K562 (cell line): ENCODE results near the gene KRT38. TPM values are rescaled to one million over a fixed set of nuclear protein-coding genes. Genes with fewer than 3 reads are reported as not detected.

Experiments
- ATAC-seq: fragments of 200-7000 bp; cut with Tn5 transposase; 3 replicates; pipeline ENCODE4 v1.9.1; 2020; ENCODE audit warnings: moderate library complexity
- BruUV-seq: library from RNA; stranded (reverse); fragments of 400-500 nt; replicated peaks from 2 replicates; lab custom pipeline; 2021; lab: Mats Ljungman, UMichigan
- CTCF ChIA-PET: fragments of 300-600 bp; formaldehyde crosslinking; extraction: SDS; loops from one replicate; lab custom pipeline; 2021; ENCODE audit warnings: low intra/inter-chr PET ratio; lab: Yijun Ruan, JAX
- POLR2A ChIA-PET: fragments of 300-600, 350-650 bp; sonication (Branson Sonifier 250); formaldehyde crosslinking; extraction: SDS; loops from one replicate; lab custom pipeline; 2021; ENCODE audit warnings: antibody characterized with exemption, inconsistent platforms; lab: Yijun Ruan, JAX
- DNase-seq, 4 experiments: peaks; one replicate each; pipeline versions ENCODE4 v3.0.0 to v3.0.0-alpha.2; 2011 to 2018; ENCODE audit warnings: low spot score in 3 of 4, mixed read lengths in 3 of 4; ENCODE audit errors: extremely low read depth in 1 of 4
- FAIRE-seq: peaks from 2 replicates; lab custom pipeline; 2011; peaks lifted over from hg19 to GRCh38; lab: Jason Lieb, UNC
- H2AFZ ChIP-seq: 2 replicates; pipeline ENCODE4 v1.6.0; 2011; ENCODE audit warnings: low read depth, low read length, control low read depth, inconsistent platforms
- H3K27ac ChIP-seq: fragments of 200-600 bp; 3 replicates; pipeline ENCODE4 v1.8.0; 2011; ENCODE audit warnings: low read depth, mild to moderate bottlenecking, control low read depth, inconsistent platforms, low read length, moderate library complexity, mixed read lengths; ENCODE audit errors: extremely low read depth
- H3K27me3 ChIP-seq, 2 experiments: fragments of 300-600 bp in 1 of 2; 2 replicates in 1 of 2; 3 replicates in 1 of 2; pipeline versions ENCODE4 v1.6.0 to v1.8.0; 2011; ENCODE audit warnings: inconsistent platforms in 2 of 2, low read length in 2 of 2, mild to moderate bottlenecking in 1 of 2, mixed read lengths in 1 of 2, moderate library complexity in 1 of 2; ENCODE audit not compliant: control insufficient read depth in 2 of 2, insufficient read depth in 2 of 2
- H3K36me3 ChIP-seq: fragments of 300-600 bp; 3 replicates; pipeline ENCODE4 v1.8.0; 2011; ENCODE audit warnings: mild to moderate bottlenecking, low read length, inconsistent platforms; ENCODE audit not compliant: control insufficient read depth, insufficient read depth
- H3K4me1 ChIP-seq, 2 experiments: fragments of 200-600 bp in 1 of 2; replicated peaks in 1 of 2; 2 replicates in 1 of 2; 3 replicates in 1 of 2; pipeline versions ENCODE4 v1.5.1 to v1.8.0; 2011; ENCODE audit warnings: inconsistent platforms in 2 of 2, low read length in 2 of 2, mild to moderate bottlenecking in 1 of 2, mixed read lengths in 1 of 2, moderate library complexity in 1 of 2; ENCODE audit not compliant: control insufficient read depth in 2 of 2, insufficient read depth in 2 of 2
- H3K4me2 ChIP-seq: 2 replicates; pipeline ENCODE4 v1.6.1; 2011; ENCODE audit warnings: low read length, control low read depth, inconsistent platforms, mixed read lengths; ENCODE audit not compliant: insufficient read depth
- H3K4me3 ChIP-seq: fragments of 200-600 bp; sonication (generic), shearing (Covaris generic); 2 replicates; pipeline ENCODE4 v1.5.1; 2016; ENCODE audit warnings: control low read depth, inconsistent platforms
- H3K79me2 ChIP-seq: fragments of 200-600 bp; 3 replicates; pipeline ENCODE4 v1.8.0; 2011; ENCODE audit warnings: low read length, inconsistent platforms; ENCODE audit not compliant: control insufficient read depth, insufficient read depth
- H3K9ac ChIP-seq, 2 experiments: 2 replicates each; pipeline versions ENCODE4 v1.6.0 to v1.6.1; 2011; ENCODE audit warnings: low read depth in 2 of 2, low read length in 2 of 2, control low read depth in 1 of 2, inconsistent platforms in 1 of 2, mild to moderate bottlenecking in 1 of 2, mixed read lengths in 1 of 2; ENCODE audit not compliant: insufficient read depth in 1 of 2
- H3K9me1 ChIP-seq: one replicate; pipeline ENCODE4 v1.6.0; 2011; ENCODE audit warnings: inconsistent platforms, mild to moderate bottlenecking, low read length, moderate library complexity; ENCODE audit not compliant: control insufficient read depth, insufficient read depth
- H3K9me3 ChIP-seq: replicated peaks from 2 replicates; pipeline ENCODE4 v1.5.1; 2011; ENCODE audit warnings: low read depth, low read length, inconsistent platforms; ENCODE audit not compliant: control insufficient read depth, insufficient read depth
- H4K20me1 ChIP-seq: replicated peaks from 2 replicates; pipeline ENCODE4 v1.6.1; 2011; ENCODE audit warnings: low read length, inconsistent platforms, mixed read lengths; ENCODE audit not compliant: control insufficient read depth, insufficient read depth
- CBX5 ChIP-seq: IDR thresholded peaks from 2 replicates; pipeline ENCODE4 v1.6.1; 2014; ENCODE audit warnings: low read depth, borderline replicate concordance
- CLOCK ChIP-seq: fragments of 250-450 bp; sonication (Bioruptor Pico); IDR thresholded peaks from 2 replicates; pipeline ENCODE4 v1.4.0; 2020; ENCODE audit warnings: mild to moderate bottlenecking, moderate library complexity, borderline replicate concordance
- E2F1 ChIP-seq: sonication (generic); formaldehyde crosslinking; IDR thresholded peaks from 2 replicates; pipeline ENCODE4 v1.8.1; 2023; ENCODE audit warnings: mild to moderate bottlenecking, missing genetic modification reagents, moderate library complexity
- GTF2A2 ChIP-seq: IDR thresholded peaks from 2 replicates; pipeline ENCODE4 v1.6.1; 2016; ENCODE audit warnings: mild to moderate bottlenecking, missing genetic modification characterization, missing compliant biosample characterization
- KLF13 ChIP-seq: fragments of 450-650 bp; IDR thresholded peaks from 2 replicates; pipeline ENCODE4 v1.6.1; 2016; ENCODE audit warnings: missing genetic modification characterization, low read depth, mild to moderate bottlenecking, missing compliant biosample characterization, moderate library complexity, borderline replicate concordance
- POLR2B ChIP-seq: fragments of 450-650 bp; IDR thresholded peaks from 2 replicates; pipeline ENCODE4 v1.6.1; 2018; ENCODE audit warnings: low read depth; ENCODE audit not compliant: partially characterized antibody
- RAD51 ChIP-seq: fragments of 450-650 bp; IDR thresholded peaks from 2 replicates; pipeline ENCODE4 v1.7.1; 2016; ENCODE audit warnings: low read depth, mild to moderate bottlenecking, borderline replicate concordance
- RBFOX2 ChIP-seq: fragments of 200-400 bp; formaldehyde crosslinking; IDR thresholded peaks from 2 replicates; pipeline ENCODE4 v1.6.1; 2017; ENCODE audit warnings: low read depth, mild to moderate bottlenecking, low read length, moderate library complexity
- SMAD1 ChIP-seq: fragments of 150-350 bp; IDR thresholded peaks from 2 replicates; pipeline ENCODE4 v1.6.1; 2014; ENCODE audit warnings: low read length, low read depth; ENCODE audit not compliant: partially characterized antibody
- THRA ChIP-seq: fragments of 450-650 bp; IDR thresholded peaks from 2 replicates; pipeline ENCODE4 v1.6.1; 2017; ENCODE audit warnings: mild to moderate bottlenecking, moderate library complexity
- THRB ChIP-seq: fragments of 450-650 bp; formaldehyde crosslinking; conservative IDR thresholded peaks from 2 replicates; pipeline ENCODE4 v1.4.0; 2022; ENCODE audit warnings: mild to moderate bottlenecking, missing genetic modification characterization
- WGBS: fragments of 100-300 bp; shearing (Covaris generic); methylation state at CpG from one replicate; pipeline ENCODE4 v1.1.6; 2016; ENCODE audit warnings: low coverage, mixed read lengths; ENCODE audit not compliant: insufficient coverage; ENCODE audit errors: missing lambda C conversion rate; 5-methylcytosine and 5-hydroxymethylcytosine counted together
- in situ Hi-C: fragments of 300-500 bp; cut with MboI; formaldehyde crosslinking; loops from 4 replicates; pipeline ENCODE4 v1.15.0; 2018; ENCODE audit warnings: inconsistent platforms, mixed read lengths
- intact Hi-C: fragments of 100-400 bp; cut with micrococcal nuclease; formaldehyde crosslinking; loops from 2 replicates; pipeline ENCODE4 v1.14.2; 2022
- polyA plus RNA-seq, 8 experiments: library from polyadenylated mRNA; depleted of rRNA in 4 of 8; stranded (reverse) in 5 of 8; unstranded in 3 of 8; fragments of >200 nt; fragmentation: Nextera tagmentation in 2 of 8; fragmentation: Illumina TruSeq in 1 of 8; extraction: Ambion mirVana in 2 of 8; extraction: Trizol in 1 of 8; gene quantifications; 2 replicates each; pipeline versions ENCODE4 v1.2.1 to v1.2.3, GENCODE V29; 2011 to 2014; ENCODE audit warnings: inconsistent platforms in 1 of 8, missing spikeins in 1 of 8
- total RNA-seq, 7 experiments: library from RNA; depleted of rRNA in 6 of 7; stranded (reverse); fragments of >200 nt in 6 of 7; fragmentation: Illumina TruSeq in 2 of 7; extraction: Trizol in 2 of 7; gene quantifications; 2 replicates each; pipeline versions ENCODE4 v1.2.1 to v1.2.3, GENCODE V29; 2011 to 2021; ENCODE audit warnings: low replicate concordance in 1 of 7

Gene KRT38
- total and polyA plus RNA-seq, 9 of the 15 experiments (the other 6 are each of a cell fraction or from before 2014, with no cell fraction given): not detected

- TF ChIP-seq CBX5: no peak
- no peak for TF ChIP-seq KLF13 (tag)
- no peak for TF ChIP-seq GTF2A2 (tag)
- TF ChIP-seq POLR2B: no peak
- TF ChIP-seq RBFOX2: no peak
Observed at GRCh38 chr17:41434415-41434814, 6.4 kb downstream of the KRT38 start (continued).

- Histone ChIP-seq H3K4me2 (no peak overlapping the region), H3K79me2 (no peaks in the 10 kb centered on the region), H3K27ac (no peak overlapping the region), H3K9me1 (no peaks in the 10 kb centered on the region), H3K36me3 (no peaks in the 10 kb centered on the region), H4K20me1 (no peaks in the 10 kb centered on the region), H2AFZ (no peak overlapping the region), H3K4me1 (no peaks in the 10 kb centered on the region), H3K27me3 (peaks cover 2 to 32% of the 10 kb centered on the region in 2 experiments; a peak in 3 of 5 replicates), H3K4me3 (no peak overlapping the region), H3K9me3 (no peaks in the 10 kb centered on the region), H3K9ac (no peak overlapping the region)
- BruUV-seq: no TSS peak
- no peak for ATAC-seq
- no peak for FAIRE-seq
- in situ Hi-C loops (no loop called here), intact Hi-C loops (no loop called here)
- DNase-seq: no peak
- CTCF ChIA-PET: no interaction called here
- 0% methylated on average over 4 of the region's 4 CpGs for WGBS
- POLR2A ChIA-PET: interaction anchor here (1.5 kb wide), 1 partner anchor 15 kb away, joined by 5 read pairs; no protein-coding TSS in a partner anchor
- TF ChIP-seq CLOCK (CRISPR knock-in tag) (no peak), E2F1 (no peak), SMAD1 (no peak), THRA (no peak), RAD51 (no peak), THRB (no peak)
Observed at GRCh38 chr17:41434005-41434404, 6.8 kb downstream of the KRT38 start.
